ENCODE measurements around the gene CEP350. TPM values are rescaled to one million over a fixed set of nuclear protein-coding genes. Genes with fewer than 3 reads are reported as not detected.
"Not testable (repeated sequence)": the region's sequence is repeated elsewhere in the genome, so short reads cannot be mapped to it uniquely, and the experiment has no call there.

The CEP350 gene
- polyA plus RNA-seq, 3 donors, result 26.1 to 33.6 (median 28.2) TPM

DNA sequence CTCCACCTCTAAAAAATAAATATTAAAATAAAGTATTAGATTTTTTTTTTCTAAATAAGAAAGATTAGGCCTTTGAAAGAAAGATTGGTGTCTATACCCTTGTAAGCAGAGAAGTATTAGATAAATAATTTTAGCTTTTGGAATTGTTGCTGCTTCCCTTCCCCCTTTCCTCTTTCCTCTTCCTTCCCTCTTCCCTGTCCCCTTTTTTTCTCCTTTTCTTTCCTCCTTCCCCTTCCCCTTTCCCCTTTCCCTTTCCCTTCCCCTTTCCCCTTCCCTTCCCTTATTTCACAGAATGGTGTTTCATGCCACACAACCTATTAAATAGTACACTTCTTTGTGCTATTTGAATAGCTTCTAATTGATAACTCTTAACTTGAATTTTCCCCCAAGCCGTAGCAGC lies 130.3 kb downstream of the CEP350 start:
- no peak for DNase-seq (ENCODE audit: extremely low read depth in 1 of 11, low read depth in 9 of 11, low spot score in 4 of 11)

DNA sequence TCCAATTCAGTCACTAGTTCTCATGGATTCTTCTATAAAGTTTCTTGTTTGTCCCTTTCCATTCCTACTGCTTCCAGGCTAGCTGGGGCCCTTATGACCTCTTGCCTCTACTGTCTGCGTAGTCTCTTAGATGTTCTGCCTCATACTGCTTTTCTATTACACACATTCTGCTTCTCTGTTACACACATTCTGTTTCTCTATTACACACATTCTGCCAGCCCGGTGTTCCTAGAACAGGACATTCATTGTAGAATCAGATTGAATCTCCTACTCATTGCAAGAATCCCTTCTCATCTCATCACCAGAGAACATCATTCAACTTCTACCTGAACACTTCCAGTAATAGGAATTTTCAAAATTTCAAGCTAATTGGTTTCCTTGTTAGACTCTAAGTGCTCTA lies 130.7 kb downstream of the CEP350 start:
- DNase-seq (ENCODE audit: extremely low read depth in 1 of 11, low read depth in 9 of 11, low spot score in 4 of 11), result no peak

DNA sequence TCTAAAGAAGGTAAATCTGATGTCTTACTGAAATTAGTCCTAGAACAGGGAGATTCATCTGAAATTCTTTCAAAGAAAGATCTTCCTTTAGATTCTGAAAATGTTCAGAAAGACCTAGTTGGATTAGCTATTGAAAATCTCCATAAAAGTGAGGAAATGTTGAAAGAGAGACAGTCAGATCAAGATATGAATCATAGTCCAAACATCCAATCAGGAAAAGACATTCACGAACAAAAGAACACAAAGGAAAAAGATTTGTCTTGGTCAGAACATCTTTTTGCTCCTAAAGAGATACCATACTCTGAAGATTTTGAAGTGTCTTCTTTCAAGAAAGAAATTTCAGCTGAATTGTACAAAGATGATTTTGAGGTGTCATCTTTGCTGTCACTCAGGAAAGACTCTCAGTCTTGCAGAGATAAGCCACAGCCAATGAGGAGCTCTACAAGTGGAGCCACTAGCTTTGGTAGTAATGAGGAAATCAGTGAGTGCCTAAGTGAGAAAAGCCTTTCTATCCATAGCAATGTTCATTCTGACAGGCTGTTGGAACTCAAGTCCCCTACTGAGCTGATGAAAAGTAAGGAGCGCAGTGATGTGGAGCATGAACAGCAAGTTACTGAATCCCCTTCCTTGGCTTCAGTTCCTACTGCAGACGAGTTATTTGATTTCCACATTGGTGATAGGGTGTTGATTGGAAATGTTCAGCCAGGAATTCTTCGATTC lies 138.5 kb downstream of the CEP350 start:
- DNase-seq (ENCODE audit: extremely low read depth in 1 of 11, low read depth in 9 of 11, low spot score in 4 of 11), result no peak

DNA sequence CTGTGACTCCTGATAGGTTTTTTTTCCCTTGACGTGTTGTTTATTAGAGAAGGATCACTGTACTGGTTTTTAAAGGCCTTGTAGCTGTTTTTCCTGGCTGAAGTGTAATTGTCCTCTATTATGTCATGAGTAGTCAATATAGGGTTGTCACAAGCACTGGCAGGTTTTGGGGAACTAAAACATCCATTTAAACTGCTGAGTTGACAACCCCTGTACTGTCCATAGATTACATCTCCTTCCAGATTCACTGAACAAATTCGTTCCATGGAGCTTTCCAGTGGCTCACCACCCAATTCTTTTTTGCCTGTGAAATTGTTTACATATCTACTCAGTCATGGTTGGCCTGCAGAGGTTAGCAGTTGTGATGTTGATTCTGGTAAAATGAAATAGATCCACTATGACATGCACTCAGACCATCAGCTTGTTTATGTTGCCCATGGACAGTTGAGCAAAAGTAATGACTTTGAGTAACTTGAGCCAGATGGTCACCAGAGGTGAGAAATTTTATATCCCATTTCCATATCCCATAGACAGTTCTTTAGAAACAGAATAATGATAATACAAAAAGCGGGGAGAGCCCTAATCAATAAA lies 140.2 kb downstream of the CEP350 start:
- DNase-seq (ENCODE audit: extremely low read depth in 1 of 11, low read depth in 9 of 11, low spot score in 4 of 11), result peak in 3 of 11 donors; percentile 10 to 28 (median 13)

DNA sequence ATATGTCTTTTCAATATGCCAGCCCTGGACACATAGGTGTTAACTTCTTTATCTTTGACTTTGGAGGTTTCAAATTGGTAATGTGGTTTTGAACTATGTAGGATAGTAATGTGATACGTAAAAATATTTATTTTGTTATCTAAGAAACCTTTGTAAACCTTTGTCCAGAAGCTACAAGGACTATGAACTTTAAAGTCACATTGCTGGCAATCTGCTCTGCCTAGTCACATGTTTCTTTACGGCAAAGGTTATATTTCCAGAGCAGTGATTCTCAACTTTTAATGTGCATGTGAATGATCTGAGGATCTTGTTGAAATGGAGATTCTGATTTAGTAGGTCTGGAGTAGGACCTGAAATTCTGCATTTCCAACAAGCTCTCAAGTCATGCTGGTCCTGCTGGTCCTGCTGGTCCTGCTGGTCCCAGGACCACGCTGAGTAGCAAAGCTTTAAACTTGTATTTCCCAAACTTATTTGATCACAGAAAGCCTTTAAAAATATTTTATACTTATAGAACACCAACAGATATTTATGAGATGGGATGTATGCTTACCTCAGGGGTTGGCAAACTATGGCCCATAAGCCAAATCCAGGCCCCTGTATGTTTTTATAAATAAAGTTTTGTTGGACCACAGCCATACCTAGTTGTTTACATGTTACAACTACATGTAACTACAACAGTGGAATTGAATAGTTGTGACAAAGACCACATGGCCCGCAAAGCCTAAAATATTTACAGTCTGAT lies 142.1 kb downstream of the CEP350 start:
- DNase-seq (ENCODE audit: extremely low read depth in 1 of 11, low read depth in 9 of 11, low spot score in 4 of 11), result no peak

DNA sequence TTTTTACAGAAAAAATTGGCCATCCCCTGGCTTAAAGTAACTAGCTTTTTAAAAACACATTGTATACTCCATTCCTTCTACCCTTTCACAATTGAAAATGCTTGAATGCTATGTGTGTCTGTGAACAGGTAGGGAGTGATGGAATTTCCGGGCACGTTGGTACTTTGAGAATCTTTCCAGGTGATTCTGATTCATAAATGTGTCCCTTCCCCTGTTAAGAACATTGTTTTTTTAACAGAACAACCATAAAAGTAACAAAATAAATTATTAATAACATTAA lies 142.7 kb downstream of the CEP350 start:
- DNase-seq (ENCODE audit: extremely low read depth in 1 of 11, low read depth in 9 of 11, low spot score in 4 of 11), result no peak

DNA sequence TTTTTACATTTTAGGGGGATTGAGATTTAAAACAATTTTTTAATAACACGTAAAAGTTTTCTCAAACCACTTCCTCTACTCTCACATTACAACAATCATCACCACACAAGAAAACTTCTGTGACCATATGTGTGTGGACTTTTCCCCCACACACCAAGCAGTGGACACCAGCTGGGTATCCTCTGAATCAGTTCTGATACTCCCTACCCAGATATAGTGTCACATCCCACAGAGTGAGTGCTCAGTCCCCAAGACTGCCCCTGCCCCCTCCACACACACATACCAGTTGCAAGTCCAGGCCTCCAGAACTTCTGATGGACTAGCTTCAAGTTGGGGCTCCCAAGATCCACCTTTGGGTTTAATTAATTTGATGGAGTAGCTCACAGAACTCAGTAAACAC lies 146.8 kb downstream of the CEP350 start:
- DNase-seq (ENCODE audit: extremely low read depth in 1 of 11, low read depth in 9 of 11, low spot score in 4 of 11), result no peak

DNA sequence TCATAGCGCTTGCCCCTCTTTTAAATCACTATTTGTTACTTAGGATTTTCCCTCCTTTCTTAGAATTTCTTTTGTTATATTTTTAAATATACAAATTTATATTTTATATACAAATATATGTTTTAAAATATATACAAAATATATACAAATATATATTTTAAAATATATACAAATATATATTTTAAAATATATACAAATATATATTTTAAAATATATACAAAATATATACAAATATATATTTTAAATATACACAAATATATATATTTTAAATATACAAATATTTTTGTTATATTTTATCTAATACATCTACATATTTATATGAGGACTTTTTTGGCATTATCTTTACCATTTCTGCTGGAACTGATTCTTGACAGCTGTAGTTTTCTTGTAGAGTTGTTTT lies 149.2 kb downstream of the CEP350 start:
- no peak for DNase-seq (ENCODE audit: extremely low read depth in 1 of 11, low read depth in 9 of 11, low spot score in 4 of 11)

DNA sequence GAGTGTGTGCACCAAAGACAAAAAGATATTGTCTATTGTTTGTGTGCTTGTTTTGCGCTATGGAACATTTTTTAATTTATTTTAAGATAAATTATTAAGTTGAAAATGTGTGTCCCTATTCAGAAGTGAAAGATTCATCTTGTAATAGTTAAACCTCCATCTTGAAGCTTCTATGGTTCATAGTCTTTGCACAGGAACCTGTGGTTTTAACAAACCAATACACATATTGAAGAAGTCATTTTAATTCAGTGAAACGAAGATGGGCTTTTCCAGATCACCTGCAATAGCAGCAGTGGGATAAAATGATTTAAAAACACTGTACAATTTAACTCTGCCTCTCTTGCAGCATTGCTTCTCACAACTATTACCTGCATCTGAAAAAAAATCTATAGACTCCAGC lies 157.5 kb downstream of the CEP350 start:
- DNase-seq (ENCODE audit: extremely low read depth in 1 of 11, low read depth in 9 of 11, low spot score in 4 of 11), result no peak

DNA sequence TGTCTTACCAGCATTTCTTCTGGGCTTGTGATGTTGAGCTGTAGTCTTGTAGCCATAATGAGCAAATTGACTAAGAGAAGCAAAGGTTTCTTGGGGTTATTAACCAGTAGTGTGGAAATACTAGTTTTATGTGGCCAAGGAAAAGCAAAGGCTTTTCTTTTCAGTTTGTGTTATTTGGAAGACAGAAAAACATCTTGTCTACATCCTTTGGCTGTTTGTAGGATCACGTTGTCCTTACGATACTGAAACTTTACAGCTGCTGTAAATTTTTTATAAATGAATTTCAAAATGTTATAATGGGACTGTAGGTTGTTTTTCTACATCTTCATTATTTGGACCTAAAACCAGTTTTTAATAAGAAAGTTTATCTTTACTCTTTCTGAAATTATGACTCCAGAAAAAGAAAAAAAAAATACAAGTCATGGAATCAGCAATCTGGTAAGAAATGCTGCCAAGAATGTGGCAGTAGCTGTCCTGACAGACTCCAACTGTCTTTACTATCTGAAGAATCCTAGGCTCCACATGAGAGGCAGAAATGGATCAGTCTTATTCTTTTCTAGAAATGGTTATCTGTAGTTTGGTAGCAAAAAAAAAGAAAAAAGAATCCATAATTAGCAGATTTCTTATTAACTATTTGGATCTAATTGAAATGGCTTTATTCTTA lies 158.5 kb downstream of the CEP350 start:
- DNase-seq (ENCODE audit: extremely low read depth in 1 of 11, low read depth in 9 of 11, low spot score in 4 of 11), result peak in 6 of 11 donors; percentile 8 to 39 (median 26)

DNA sequence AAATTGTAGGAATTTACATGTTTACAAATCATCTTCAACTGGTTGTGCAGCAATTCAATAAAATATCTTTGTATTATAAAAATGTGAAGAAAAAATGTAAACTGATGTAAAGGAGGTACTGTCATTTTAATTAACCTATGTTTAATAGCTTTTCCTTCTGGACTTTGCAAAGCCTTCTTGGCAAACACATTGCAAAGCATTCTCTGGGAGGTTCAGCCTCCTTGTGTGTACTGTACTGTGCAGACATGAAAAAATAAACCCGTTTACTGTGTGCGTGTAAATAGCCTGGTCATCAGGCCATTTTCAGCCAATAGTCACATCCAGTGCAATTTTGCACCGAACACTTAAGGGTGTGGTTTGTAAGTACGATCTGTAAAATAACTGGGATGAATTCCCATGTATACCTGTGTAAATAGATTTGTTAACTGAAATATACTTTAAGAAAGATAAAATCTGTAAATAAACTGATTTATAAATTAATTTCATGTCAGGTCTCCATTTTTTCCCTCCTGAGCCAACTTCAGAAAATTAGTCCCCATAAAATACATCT lies 159.9 kb downstream of the CEP350 start:
- no peak for DNase-seq (ENCODE audit: extremely low read depth in 1 of 11, low read depth in 9 of 11, low spot score in 4 of 11)

DNA sequence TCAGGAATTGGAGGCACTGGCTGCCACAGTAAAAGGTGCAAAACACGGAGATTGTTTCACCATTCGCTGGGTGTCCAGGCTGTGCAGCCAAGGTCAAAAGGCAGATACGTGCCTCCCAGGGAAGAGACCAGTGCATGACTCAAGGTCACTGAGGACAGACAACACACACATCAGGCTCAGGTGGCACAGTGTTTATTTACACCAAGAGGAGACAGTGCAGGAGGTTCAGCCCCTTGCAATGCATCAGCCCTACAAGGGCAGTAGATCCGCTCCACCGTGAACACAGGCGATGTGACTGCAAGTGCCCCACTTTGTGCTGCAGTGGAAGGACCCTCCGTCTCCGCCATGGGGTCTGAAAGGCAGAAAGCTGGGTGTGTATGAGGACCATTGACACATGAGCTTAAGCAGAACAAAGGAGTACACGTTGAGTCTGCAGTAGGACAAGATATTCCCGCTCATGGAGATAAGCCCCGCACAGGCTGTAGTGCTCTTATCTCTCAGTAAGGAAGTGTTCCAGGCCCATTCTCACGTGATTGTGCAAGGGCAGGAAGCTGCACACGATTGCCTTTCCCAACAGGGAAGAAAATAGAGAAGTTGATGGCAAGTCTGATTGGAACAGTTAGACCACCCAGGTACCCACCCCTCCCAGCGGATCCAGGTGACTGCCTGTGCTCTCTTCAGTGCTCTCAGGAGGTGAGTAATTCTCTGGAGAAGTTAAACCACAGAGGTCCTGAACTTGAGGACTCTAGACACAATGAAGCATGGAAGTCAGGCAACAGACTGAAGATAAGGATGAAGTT lies 162.6 kb downstream of the CEP350 start:
- no peak for DNase-seq (ENCODE audit: extremely low read depth in 1 of 11, low read depth in 9 of 11, low spot score in 4 of 11)

DNA sequence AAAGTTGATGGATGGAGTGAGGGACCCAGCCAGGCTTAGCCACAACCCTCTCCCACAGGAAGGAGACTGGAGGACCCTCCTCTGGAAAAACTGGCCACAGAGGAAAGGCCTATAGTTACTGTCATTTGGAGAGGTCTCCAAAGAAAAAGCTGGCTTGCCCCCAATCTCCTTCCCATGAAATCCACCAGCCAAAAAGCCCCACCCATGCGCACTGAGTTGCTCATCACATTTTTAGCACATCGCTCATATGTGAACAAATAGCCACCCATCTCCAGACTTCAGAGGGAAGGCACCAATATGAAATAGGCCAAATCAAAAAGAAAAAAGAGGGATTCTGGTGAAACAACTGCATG lies 163.1 kb downstream of the CEP350 start:
- no peak for DNase-seq (ENCODE audit: extremely low read depth in 1 of 11, low read depth in 9 of 11, low spot score in 4 of 11)

DNA sequence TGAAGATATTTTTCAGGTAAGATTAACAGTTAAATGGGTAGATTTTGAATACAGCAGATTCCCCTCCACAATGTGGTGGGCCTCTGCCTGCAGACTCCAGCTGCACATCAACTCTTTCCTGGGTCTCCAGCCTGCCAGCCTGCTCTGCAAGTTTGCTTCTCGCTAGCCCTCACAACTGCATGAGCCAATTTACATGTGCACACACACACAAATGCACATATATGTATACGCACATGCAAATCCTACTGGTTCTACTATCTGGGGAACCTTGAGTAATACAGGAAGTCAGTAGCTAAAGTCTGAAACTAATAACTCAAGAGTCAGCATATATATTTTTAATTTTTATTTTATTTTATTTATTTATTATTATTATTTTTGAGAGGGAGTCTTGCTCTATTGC lies 165.2 kb downstream of the CEP350 start:
- no peak for DNase-seq (ENCODE audit: extremely low read depth in 1 of 11, low read depth in 9 of 11, low spot score in 4 of 11)

DNA sequence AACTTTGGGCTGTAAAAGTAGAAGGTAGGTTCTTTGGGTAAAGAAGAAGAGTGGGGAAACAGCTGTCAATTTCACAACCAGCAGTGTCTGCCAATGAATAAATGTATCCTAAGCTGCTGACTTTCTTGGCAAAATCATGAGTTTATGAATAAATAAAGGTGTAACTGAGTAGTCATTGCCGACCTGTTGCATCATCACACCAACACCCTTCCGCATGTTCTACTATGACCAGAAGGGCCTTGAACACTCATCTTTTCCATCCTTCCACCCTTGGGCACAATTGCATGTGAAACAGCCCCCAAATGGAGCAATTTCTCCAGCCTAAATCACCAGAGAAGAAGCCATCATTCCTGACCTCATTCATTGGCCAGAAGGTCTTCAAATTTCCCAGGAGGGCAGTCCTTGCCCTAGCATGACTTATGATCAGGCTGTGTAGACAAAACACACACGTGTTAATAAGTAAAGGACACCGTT lies 168.9 kb downstream of the CEP350 start:
- no peak for DNase-seq (ENCODE audit: extremely low read depth in 1 of 11, low read depth in 9 of 11, low spot score in 4 of 11)

DNA sequence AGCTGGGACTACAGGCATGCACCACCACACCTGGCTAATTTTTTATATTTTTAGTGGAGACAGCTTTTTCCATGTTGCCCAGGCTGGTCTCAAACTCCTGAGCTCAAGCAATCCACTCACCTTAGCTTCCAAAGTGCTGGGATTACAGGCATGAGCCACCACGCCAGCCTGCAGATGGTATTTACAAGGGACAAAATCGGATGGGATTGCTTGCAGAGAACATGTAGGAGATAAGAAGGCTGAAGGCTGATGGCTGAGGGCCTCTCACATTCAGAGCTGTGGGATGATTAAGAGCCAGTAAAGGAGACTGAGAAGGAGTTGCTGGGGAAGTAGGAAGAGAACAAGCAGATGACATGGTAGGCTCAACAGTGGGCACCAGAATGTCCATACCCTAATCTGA lies 176.0 kb downstream of the CEP350 start:
- DNase-seq (ENCODE audit: extremely low read depth in 1 of 11, low read depth in 9 of 11, low spot score in 4 of 11), result no peak

DNA sequence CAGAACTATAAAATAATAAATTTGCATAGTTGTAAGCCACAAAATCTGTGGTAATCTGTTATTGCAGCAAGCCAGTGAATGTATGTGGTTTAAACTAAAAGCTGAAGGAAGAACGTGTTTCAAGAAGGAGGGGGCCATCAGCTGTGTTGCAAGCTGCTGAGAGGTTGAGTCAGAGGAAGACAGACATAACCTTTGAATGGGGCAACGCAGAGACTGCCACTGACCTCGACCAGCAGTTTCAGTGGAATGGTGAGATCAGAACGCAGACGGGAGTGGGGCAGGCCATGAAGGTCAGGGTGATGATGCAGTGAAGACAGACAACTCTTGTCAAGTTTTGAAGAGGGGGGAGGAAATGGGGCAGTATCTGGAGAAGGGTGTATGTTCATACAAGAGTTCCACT lies 176.9 kb downstream of the CEP350 start:
- no peak for DNase-seq (ENCODE audit: extremely low read depth in 1 of 11, low read depth in 9 of 11, low spot score in 4 of 11)

DNA sequence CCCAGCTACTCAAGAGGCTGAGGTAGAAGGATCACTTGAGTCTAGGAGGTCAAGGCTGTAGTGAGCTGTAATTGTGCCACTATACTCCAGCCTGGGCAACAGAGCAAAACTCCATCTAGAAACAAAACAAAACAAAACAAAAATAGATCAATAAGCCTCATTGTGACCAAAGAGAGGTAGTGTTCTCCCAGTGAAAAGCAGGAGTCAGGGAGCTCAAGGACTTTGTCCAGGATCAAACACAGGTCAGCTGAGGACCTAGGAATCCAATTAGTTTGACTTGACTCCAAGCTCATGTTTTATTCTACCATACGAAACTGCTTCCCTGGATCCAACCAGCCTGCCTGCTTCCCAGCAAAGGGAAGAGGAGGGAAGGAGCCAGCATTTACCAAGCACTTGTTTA lies 178.6 kb downstream of the CEP350 start:
- no peak for DNase-seq (ENCODE audit: extremely low read depth in 1 of 11, low read depth in 9 of 11, low spot score in 4 of 11)

DNA sequence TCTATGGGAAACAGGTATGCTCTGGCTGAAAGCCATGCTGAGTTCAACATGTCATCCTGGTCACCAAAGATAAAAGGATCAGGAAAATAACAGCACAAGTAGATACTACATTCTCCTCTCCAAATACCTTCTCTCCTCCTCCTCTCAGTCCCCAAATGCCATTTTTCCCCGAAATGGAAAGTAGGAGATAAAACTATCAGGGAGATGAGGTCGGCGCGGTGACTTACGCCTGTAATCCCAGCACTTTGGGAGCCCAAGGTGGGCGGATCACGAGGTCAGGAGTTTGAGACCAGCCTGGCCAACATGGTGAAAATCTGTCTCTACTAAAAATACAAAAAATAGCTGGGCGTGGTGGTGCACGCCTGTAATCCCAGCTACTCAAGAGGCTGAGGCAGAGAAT lies 179.1 kb downstream of the CEP350 start:
- DNase-seq (ENCODE audit: extremely low read depth in 1 of 11, low read depth in 9 of 11, low spot score in 4 of 11), result not testable (repeated sequence)

Measured in renal cortex interstitium (tissue), 11 donors.